NOMO-1 treated with dmso at 0.1 percent for 144 hours (cell line): ENCODE measurements around the gene OR4K13.

Experiments
- DNase-seq: peaks from one replicate; lab custom pipeline; 2025; ENCODE audit not compliant: unreplicated experiment; lab: John Stamatoyannopoulos, UW

Gene OR4K13

GRCh38 chr14:20035938-20036337 lies at the start of gene OR4K13:
TSS of gene OR4K13 (minus strand) at chr14:20036038. CDS start at chr14:20034758, 1,280 bp downstream.
- DNase-seq, result no peak

- DNase-seq, result no peak
Measured at GRCh38 chr14:20059745-20060144, 23.9 kb upstream of the OR4K13 start, which contains the start of gene OR4L1. TSS of gene OR4L1 (plus strand) at chr14:20060045. CDS start at chr14:20060045, 0 bp downstream.

- DNase-seq, result no peak
Measured at GRCh38 chr14:20048202-20048601, 12.4 kb upstream of the OR4K13 start.

GRCh38 chr14:20044243-20044642 lies 8.4 kb upstream of the OR4K13 start:
- no peak for DNase-seq

- DNase-seq, result no peak
Measured at GRCh38 chr14:20035449-20035848, 389 bp downstream of the OR4K13 start.

- no peak for DNase-seq
Measured at GRCh38 chr14:20031058-20031457, 4.8 kb downstream of the OR4K13 start.

- no peak for DNase-seq
Measured at GRCh38 chr14:20019257-20019865, 16.5 kb downstream of the OR4K13 start, which contains the start of gene OR4K14. TSS of gene OR4K14 (minus strand) at chr14:20019307. CDS start at chr14:20015193, 4,114 bp downstream.

GRCh38 chr14:20008156-20008555 lies 27.7 kb downstream of the OR4K13 start:
- no peak for DNase-seq

GRCh38 chr14:20002319-20002718 lies 33.5 kb downstream of the OR4K13 start:
- DNase-seq, result peak; percentile 78

- no peak for DNase-seq
Measured at GRCh38 chr14:20001863-20002262, 34.0 kb downstream of the OR4K13 start, which contains the start of gene OR4Q2. TSS of gene OR4Q2 (plus strand) at chr14:20002163.

GRCh38 chr14:19993438-19993837 lies 42.4 kb downstream of the OR4K13 start:
- no peak for DNase-seq
